Keratinocyte (primary cell): ENCODE data around the gene PRR33.

Experiments
- EZH2 ChIP-seq: IDR thresholded peaks from one replicate; pipeline ENCODE4 v1.6.1; 2012; ENCODE audit warnings: inconsistent platforms, mild to moderate bottlenecking, low read length, moderate library complexity
- TF ChIP-seq, protein P1 (sequence below), 3 experiments: IDR thresholded peaks in 1 of 3; conservative IDR thresholded peaks in 1 of 3; optimal IDR thresholded peaks in 1 of 3; 2 replicates in 2 of 3; 3 replicates in 1 of 3; pipeline versions ENCODE3 to v1.5.1; 2011; ENCODE audit warnings: low read length in 3 of 3, mild to moderate bottlenecking in 3 of 3, moderate library complexity in 2 of 3, control low read depth in 1 of 3, inconsistent platforms in 1 of 3; ENCODE audit not compliant: insufficient read depth in 2 of 3; ENCODE audit errors: extremely low read depth in 1 of 3

- TF ChIP-seq, protein P1, sequence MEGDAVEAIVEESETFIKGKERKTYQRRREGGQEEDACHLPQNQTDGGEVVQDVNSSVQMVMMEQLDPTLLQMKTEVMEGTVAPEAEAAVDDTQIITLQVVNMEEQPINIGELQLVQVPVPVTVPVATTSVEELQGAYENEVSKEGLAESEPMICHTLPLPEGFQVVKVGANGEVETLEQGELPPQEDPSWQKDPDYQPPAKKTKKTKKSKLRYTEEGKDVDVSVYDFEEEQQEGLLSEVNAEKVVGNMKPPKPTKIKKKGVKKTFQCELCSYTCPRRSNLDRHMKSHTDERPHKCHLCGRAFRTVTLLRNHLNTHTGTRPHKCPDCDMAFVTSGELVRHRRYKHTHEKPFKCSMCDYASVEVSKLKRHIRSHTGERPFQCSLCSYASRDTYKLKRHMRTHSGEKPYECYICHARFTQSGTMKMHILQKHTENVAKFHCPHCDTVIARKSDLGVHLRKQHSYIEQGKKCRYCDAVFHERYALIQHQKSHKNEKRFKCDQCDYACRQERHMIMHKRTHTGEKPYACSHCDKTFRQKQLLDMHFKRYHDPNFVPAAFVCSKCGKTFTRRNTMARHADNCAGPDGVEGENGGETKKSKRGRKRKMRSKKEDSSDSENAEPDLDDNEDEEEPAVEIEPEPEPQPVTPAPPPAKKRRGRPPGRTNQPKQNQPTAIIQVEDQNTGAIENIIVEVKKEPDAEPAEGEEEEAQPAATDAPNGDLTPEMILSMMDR (optimal IDR thresholded peaks at IDR 0.05 in 1 of 3, IDR thresholded peaks at IDR 0.05 in 1 of 3, conservative IDR thresholded peaks at IDR 0.05 in 1 of 3; ENCODE audit: extremely low read depth in 1 of 3, insufficient read depth in 2 of 3, low read length in 3 of 3): no peak
- TF ChIP-seq EZH2: no peak
These were observed 17.8 kb upstream of the PRR33 start for GRCh38 chr11:1909524-1909923.
